CD1c-positive myeloid dendritic cell (primary cell): Measurements from ENCODE around the gene KRTAP5-6.
A peak's percentile ranks its signal among the peaks of the same experiment; 100 is the strongest.

Source experiments
- DNase-seq: peaks from one replicate; pipeline ENCODE4 v3.0.0-alpha.2; 2016; ENCODE audit errors: extremely low spot score

Gene KRTAP5-6

DNA sequence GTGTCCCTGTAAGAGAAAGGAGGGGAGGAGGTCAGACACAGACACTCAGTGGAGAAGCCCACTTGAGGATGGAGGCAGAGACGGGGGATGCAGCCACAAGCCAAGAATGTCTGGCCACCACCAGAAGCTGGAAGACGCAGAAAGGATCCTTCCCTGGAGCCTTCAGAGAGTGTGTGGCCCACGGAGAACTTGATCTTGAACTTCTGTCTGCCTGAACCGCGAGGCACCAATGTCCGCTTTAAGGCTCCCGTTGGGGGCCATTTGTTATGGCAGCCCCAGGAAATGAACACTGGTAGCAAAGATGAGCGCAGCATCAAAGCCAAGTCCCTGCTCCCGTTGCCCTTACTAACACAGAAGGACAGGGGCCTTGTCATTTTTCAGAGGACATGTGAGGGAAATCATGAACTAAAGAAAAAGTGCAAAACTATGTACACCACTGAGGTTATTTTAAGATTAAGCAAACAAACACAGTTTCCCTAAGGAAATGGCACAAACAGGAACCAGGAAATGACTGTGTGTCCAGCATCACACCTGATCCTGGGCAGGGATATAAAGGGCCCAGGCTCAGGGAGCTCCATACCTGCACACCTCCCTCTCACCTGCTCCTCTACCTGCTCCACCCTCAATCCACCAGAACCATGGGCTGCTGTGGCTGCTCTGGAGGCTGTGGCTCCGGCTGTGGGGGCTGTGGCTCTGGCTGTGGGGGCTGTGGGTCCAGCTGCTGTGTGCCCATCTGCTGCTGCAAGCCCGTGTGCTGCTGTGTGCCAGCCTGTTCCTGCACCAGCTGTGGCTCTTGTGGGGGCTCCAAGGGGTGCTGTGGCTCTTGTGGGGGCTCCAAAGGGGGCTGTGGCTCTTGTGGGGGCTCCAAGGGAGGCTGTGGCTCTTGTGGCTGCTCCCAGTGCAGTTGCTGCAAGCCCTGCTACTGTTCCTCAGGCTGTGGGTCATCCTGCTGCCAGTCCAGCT lies at the start of gene KRTAP5-6:
TSS of gene KRTAP5-6 (plus strand) at position 588 of the 963 bp plus-strand sequence. CDS start at position 639, 51 bp downstream.
- DNase-seq: no peak

DNA sequence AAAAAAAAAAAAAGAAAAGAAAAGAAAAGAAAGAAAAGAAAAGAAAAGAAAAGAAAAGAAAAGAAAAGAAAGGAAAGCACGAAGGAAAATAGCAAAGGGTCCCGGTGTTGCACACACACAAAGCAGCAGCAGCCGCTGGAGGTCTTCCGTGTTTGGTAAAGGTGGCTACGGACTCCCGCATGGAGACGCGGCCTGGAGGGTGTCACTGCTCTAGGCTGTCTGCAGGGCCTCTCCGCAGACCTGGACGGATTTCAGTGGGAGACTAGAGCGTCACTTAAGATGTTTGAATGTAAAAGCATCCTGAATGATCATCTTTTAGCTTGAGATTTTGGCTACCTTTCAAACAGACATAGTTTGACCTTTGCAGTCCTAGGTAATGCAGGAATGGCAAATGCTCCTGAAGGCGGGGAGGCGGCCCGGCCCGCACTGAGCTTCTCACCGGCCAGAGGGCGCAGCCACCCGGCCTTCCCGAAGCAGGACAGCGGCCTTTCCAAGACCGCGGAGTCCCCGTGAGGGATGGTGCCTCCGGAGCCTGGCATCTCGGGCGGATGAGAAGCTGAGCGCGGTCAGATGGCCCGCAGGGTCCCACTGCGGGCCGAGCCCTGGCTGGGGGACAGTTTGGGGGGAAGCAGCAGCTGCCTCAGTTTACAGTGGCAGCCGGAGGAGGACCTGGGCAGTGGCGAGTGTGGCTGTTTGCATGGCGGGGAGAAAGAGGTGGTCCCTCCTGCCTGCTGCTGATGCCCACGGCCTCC lies 48.9 kb upstream of the KRTAP5-6 start:
- no peak for DNase-seq

DNA sequence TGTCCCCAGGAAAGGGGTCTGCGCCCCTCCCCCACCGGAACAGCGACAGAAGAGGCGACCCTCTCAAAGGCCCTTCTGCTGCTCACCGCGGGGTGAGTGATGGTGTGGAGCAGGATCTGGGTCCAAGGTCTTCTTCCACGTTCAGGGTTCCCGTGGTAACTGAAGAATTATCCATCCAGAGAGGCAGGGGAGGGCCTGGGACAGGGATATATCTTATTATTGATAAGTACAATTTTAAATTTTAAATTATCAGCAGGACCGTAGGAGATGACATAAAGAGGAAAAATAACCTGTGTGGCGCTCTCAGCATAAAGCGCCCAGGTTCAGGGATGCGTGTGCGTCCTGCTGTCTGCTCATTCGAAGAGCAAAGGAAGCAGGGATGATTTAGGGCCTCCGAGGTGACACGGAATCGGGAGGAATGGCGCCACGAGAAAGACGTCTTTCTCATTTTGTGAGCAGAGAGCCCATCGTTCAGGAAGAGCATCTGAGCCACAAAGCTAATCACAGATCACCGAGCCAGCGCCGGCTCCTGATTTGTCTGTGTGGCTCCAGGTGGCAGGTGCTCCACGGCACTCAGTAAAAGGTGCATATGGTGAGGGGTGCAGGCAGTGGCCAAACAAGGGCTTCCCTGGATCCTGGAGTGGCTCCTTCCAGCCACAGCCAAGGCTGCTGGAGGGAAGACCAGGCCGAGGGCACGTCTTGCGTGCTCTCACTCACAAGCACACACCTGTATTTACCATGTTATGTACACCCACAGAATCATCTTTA lies 48.2 kb upstream of the KRTAP5-6 start:
- DNase-seq: no peak

- DNase-seq: no peak
These were observed 46.7 kb upstream of the KRTAP5-6 start for GRCh38 chr11:1650034-1650917.

- no peak for DNase-seq
These were observed 46.1 kb upstream of the KRTAP5-6 start for GRCh38 chr11:1650918-1651262.

DNA sequence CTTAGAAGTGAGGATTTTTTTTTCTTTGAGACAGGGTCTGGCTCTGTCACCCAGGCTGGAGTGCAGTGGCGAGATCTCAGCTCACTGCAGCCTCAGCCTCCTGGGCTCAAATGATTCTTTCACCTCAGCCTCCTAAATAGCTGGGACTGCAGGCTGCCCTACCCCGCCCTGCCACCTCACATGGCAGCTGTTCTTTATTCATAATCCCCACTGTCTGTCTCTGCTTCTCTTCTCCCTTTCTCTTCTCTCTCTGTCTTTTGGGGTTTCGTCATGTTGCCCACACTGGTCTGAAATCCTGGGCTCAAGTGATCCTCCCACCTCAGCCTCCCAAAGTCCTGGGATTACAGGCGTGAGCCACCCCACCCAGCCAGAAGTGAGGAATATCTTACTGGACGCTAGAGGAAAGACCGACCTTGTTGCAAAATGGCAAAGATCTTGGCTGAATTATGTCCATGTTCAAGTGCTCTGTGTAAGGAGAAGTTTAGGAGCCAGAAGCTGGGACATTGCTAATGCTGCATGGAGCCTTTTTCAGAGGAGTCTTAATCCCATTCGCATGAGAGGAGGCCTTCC lies 45.5 kb upstream of the KRTAP5-6 start:
- DNase-seq: no peak

GRCh38 chr11:1652026-1652425 lies 45.0 kb upstream of the KRTAP5-6 start:
- no peak for DNase-seq

- no peak for DNase-seq
These were observed 44.6 kb upstream of the KRTAP5-6 start for GRCh38 chr11:1652442-1652770.

DNA sequence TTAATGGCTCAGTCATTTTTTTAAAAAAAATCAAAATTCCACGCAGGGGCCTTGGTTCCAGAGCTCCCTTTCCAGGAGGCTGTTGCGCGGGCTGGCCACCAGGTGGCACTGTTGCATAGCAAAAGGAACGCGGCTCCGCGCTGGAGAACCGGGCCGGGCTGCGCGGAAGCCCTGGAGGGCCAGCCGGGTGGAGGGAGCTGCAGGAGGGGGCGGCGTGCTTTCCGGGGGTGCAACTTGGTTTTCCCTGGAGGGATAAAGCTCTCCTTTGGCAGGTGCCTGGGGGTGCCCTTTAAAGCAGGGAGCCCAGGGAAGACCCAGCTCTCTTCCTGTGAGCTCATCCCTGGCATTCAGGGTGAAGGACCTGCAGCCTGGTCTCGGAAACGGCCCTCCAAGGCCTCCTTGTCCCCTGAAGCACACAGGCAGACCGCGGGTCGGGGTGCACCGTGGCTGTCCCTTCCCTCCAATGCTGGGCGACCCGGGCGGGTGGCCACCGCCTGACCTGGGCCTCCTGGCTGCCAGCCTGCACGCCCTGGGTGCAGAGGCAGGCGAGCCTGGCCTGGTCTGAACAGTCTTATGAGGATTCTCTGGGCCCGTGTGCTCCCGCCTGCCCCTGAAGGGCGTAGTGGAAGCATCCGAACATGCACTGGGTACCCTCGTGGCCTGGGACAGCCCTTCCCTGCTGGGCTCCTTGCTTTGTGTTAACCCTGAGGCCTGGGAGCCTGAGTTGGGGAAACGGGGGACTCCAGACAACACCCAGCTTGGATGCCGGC lies 44.0 kb upstream of the KRTAP5-6 start:
- peak; percentile 83 for DNase-seq

- no peak for DNase-seq
These were observed 43.2 kb upstream of the KRTAP5-6 start for GRCh38 chr11:1653541-1654387.

DNA sequence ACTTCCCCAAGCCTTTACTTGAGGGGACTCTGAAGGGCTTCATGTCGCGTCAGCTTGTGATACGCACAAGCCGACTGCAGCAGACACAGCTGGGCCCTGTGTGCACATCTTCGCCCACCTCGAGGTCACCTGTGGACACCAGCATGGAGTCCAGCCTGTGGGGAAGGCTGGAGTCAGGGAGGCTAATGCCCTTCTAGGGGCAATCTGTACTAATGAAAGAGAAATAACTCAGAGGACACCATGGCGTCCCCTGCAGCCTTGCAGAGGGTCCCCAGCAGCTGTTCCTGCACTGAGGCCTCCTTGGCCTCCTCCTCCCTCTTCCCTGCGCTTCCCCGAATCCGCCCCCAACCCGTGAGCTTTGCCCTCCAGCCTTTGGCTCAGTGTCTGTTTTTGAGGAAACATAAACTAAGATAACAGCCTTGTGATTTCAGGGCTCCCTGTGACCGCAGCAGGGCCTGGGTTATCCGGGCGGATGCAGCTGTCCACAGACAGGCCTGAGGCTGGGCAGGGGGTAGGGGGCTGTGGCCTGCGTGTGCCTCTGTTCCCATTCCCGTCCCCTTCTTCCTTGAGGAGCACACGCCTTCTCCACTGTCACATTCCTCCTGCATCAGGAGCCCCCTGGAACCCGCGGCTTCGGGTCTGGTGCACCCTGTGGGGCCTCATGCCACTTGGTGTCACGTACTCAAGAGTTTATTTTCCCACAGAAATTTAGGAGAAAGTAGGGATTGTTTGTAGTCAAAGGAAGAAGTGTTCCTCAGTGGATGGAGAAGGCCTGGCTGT lies 42.4 kb upstream of the KRTAP5-6 start:
- DNase-seq: no peak

DNA sequence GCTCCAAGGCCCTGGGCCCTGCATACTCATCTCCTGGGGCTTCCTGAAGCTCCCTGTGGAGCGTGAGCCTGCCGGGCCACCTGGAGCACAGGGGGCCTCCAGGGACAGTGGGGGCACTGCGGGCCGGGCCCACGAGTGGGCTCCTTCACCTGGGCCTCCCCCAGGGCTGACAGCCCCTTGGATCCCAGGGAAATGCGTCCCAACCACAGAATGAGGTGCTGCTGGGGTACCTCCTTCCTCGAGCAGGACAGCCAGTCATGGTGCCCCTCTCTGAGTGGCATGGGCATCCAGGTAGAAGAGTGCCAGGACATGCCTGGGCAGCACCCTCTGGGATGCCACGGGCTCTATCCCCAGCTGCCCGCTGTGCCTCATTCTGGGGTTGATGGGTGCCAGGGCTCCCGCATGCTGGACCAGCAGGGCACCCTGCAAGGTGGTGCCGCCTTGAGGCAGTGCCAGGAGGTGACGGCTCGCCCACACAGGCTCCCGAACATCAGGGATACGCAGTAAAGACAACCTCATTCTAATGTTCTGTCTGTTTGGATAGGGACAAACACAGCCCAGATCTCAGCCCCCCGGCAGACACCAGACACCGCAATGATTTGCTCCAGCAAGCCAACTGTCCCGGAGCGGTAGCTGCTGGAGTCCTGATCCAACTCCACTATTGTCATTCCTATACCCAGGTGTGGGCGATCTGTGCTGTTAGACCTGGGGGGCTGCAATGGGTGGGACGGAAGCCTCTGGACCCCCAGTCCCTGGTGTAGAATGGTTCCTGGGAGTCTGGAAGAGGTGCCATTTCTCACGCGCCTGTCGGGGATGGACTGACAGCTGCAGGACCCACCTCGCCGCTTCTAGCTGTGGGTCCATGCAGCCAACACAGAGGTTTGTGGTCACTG lies 41.6 kb upstream of the KRTAP5-6 start:
- no peak for DNase-seq

DNA sequence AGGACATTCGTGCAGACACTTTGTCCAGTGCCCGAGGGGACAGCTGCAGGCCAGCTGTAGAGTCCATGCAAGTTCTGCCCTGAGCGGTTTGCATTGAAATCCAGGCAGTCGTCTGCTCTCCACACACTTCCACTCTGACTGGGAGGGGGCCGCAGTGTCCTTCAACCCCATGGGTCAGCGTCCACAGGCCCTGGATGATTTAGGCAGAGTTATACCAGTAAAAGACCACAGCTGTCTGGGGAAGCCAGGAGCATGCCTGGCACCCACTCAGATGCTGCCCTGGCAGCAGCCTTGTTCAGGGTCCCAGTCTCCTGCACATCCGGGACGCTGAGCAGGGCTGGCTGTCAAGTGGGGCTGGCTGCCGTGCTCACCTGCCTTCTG lies 40.9 kb upstream of the KRTAP5-6 start:
- no peak for DNase-seq

DNA sequence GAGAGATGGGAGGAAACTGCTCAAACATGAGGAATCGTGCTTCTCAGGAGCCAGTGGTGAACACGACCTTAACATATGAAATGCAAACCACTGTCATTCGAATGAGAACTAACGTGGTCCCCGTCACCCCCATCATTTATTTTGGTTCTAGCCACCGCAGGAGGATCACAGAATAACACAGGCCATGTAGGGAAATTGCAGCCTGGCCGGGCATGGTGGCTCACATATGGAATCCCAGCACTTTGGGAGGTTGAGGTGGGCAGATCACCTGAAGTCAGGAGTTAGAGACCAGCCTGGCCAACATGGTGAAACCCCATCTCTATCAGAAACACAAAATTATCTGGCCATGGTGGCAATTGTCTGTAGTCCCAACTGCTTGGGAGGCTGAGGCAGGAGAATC lies 40.3 kb upstream of the KRTAP5-6 start:
- DNase-seq: no peak

DNA sequence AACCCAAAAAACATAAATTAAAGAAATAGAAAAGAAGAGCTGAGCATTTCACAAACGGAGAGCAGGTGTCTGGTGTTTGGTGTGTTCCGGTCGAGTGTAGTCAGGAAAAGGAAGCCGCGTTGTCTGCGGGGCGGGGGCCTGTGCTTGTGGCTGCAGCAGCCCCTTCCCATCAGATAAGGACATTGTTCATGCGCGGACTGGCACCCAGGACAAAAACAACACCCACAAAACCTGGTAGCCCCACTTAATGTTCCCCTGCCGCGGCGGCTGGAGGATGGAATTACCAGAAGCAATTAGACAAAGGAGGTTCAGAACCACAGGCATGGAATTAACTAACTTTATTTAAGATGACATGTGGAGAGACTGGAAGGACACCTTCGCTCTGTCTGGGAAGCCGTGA lies 37.5 kb upstream of the KRTAP5-6 start:
- no peak for DNase-seq

DNA sequence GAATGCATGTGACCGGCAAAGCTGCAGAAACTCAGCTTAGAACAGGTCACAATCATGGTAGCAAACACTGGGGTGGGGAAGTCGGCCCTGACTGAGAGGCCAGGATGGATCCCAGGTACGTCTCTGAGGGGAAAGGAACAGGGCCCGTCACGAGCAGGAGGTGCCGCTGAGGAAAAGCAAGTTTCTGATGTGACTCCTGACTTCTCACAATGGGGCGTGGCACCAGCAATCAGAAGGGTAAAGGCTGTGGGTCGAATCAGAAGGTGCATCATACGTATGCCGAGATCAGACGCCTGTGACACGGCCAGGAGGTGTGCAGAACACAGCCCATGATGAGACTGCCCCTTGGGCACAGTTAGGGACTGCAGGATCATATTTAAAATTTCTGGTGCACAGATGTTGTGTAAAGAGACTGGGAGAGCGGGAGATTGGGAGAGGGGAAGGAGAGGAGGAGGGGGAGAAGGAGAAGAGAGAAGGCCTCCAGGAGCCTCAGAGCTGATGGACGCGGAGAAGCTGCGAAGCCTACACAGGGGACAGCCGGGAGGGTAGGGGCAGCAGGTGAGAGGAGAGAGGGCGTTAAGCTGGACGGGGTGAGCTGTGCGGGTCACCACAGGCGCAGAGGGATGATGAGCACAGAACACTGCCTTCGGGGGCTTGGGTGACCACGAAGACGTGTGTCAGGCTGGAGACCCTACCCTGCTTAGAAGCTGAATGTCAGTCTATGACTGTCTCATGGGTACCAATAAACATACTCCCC lies 36.7 kb upstream of the KRTAP5-6 start:
- DNase-seq: no peak
